ENCODE data around the gene SKOR1. TPM values are rescaled to one million over a fixed set of nuclear protein-coding genes. Genes with fewer than 3 reads are reported as not detected.

The SKOR1 gene
- total and polyA plus RNA-seq, 12 donors = 0.07 to 0.40 (median 0.15) TPM

DNA sequence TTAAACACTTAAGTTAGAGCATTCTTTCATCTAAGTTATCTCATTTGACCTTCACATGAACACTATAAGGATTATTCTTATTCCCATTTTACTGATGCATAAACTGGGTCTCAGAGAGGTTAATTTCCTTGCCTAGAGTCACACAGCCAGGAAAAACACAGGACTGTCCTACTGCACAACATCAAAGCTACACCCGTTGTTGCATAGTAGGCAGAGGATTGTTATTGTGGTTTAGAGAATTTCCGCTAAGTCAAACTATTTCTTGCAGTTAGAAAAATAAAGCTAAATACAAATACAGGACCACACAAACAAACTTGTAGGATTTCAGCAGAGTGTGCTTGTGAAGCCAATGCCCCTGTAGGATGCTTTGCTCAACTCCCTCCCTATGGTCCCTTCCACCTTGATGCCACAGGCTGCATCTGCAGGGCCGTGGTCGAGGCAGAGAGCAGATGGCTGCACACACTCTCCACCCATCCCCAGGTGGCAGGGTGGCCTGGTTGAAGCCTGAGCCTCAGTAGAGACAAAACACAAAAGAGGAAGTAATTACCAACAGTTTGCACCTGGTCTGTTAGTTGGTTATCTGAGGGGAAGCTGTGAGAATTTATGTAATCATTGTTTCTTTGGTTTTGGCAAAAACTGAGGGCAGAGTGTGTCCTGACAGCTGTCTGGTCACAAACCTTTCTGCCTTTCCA, 41.1 kb upstream of the SKOR1 start:
- no peak for ATAC-seq
- TF ChIP-seq CTCF (IDR thresholded peaks at IDR 0.05) = no peak
- no peak overlapping the region for H3K4me3 ChIP-seq
- 76 to 79% methylated on average over 4 of the region's 4 CpGs for WGBS, 2 donors
- peaks cover 0 to 16% (median 0%) of the 10 kb centered on the region in 9 donors for H3K4me1 ChIP-seq
- intact Hi-C loops (cut with DNase I) = no loop called here
- no peak for DNase-seq
- H3K36me3 ChIP-seq = peaks cover 0 to 23% (median 0%) of the 10 kb centered on the region in 9 donors
- H3K27me3 ChIP-seq = no peaks in the 10 kb centered on the region
- no peaks in the 10 kb centered on the region for H3K9me3 ChIP-seq
- H3K27ac ChIP-seq = no peak overlapping the region

DNA sequence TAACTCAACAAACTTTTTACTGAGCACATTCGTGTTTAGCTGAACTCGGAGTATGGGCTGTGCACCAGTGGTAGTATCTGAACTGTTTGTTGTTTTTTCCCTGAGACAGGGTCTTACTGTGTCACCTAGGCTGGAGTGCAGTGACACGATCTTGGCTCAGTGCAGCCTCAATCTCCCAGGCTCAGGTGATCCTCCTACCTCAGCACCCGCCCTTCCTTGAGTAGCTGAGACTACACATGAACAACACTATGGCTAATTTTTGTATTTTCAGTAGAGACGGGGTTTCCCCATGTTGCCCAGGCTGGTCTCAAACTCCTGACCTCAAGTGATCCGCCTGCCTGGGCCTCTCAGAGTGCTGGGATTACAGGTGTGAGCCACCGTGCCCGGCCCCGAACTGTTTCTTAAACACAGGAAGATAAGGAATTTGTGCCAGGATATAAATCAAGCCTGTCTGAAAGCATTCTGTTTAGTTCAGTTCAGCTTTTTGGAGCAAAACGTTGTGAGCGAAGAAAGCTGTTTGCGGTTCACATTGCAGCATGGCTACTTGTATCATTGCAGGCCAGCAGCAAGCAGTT, 40.4 kb upstream of the SKOR1 start:
- H3K27ac ChIP-seq = no peak overlapping the region
- H3K4me3 ChIP-seq = no peak overlapping the region
- H3K27me3 ChIP-seq = no peaks in the 10 kb centered on the region
- peaks cover 0 to 23% (median 0%) of the 10 kb centered on the region in 9 donors for H3K36me3 ChIP-seq
- DNase-seq (no peak), ATAC-seq (no peak)
- intact Hi-C loops (cut with DNase I) = no loop called here
- 90 to 93% methylated on average over 12 of the region's 12 CpGs for WGBS, 2 donors
- H3K4me1 ChIP-seq = peaks cover 0 to 11% (median 0%) of the 10 kb centered on the region in 9 donors
- no peaks in the 10 kb centered on the region for H3K9me3 ChIP-seq
- TF ChIP-seq CTCF (IDR thresholded peaks at IDR 0.05) = no peak

- intact Hi-C loops (cut with DNase I) = no loop called here
- Histone ChIP-seq H3K9me3 (no peaks in the 10 kb centered on the region), H3K27ac (no peak overlapping the region), H3K4me3 (no peak overlapping the region), H3K36me3 (peaks cover 0 to 23% (median 0%) of the 10 kb centered on the region in 9 donors), H3K27me3 (no peaks in the 10 kb centered on the region), H3K4me1 (peaks cover 0 to 7% (median 0%) of the 10 kb centered on the region in 9 donors)
- 88 to 89% methylated on average over 5 of the region's 5 CpGs for WGBS, 2 donors
- TF ChIP-seq CTCF (IDR thresholded peaks at IDR 0.05) = no peak
- DNase-seq (no peak), ATAC-seq (no peak)
These were observed 39.9 kb upstream of the SKOR1 start for GRCh38 chr15:67785431-67785830.

GRCh38 chr15:67786646-67787045, 38.7 kb upstream of the SKOR1 start:
- peaks cover 0 to 23% (median 0%) of the 10 kb centered on the region in 9 donors for H3K36me3 ChIP-seq
- ATAC-seq (no peak), DNase-seq (no peak)
- H3K27me3 ChIP-seq = no peaks in the 10 kb centered on the region
- intact Hi-C loops (cut with DNase I) = no loop called here
- no peaks in the 10 kb centered on the region for H3K9me3 ChIP-seq
- H3K4me3 ChIP-seq = no peak overlapping the region
- peaks cover 0 to 7% (median 0%) of the 10 kb centered on the region in 9 donors for H3K4me1 ChIP-seq
- WGBS, 2 donors = 96 to 99% methylated on average over 4 of the region's 4 CpGs
- no peak for TF ChIP-seq CTCF (IDR thresholded peaks at IDR 0.05)
- H3K27ac ChIP-seq = no peak overlapping the region

Measured in heart right ventricle (tissue), 16 donors.